HCT116 (cell line): ENCODE results near the gene RBMX. TPM values are rescaled to one million over a fixed set of nuclear protein-coding genes. Genes with fewer than 3 reads are reported as not detected.
"Not testable (repeated sequence)": the region's sequence is repeated elsewhere in the genome, so short reads cannot be mapped to it uniquely, and the experiment has no call there.

Experiments
- ATAC-seq: fragments of 200-7000 bp; cut with Tn5 transposase; 2 replicates; pipeline ENCODE4 v1.9.1; 2020; ENCODE audit warnings: mild to moderate bottlenecking, moderate library complexity
- Bru-seq: library from RNA; stranded (reverse); fragments of 400-500 nt; gene quantifications from one replicate; lab custom pipeline; 2021; lab: Mats Ljungman, UMichigan
- BruChase-seq, 2 experiments: library from RNA; stranded (reverse); fragments of 400-500 nt; gene quantifications; one replicate each; lab custom pipeline; 2021; lab: Mats Ljungman, UMichigan
- BruUV-seq: library from RNA; stranded (reverse); fragments of 400-500 nt; replicated peaks from 2 replicates; lab custom pipeline; 2021; lab: Mats Ljungman, UMichigan
- CTCF ChIA-PET: fragments of 300-600 bp; sonication (Branson Sonifier 250); formaldehyde crosslinking; loops from one replicate; lab custom pipeline; 2021; ENCODE audit warnings: antibody characterized with exemption; lab: Charles Lee
- POLR2A ChIA-PET: fragments of 300-600, 350-600 bp; sonication (Branson Sonifier 250); formaldehyde crosslinking; loops from one replicate; lab custom pipeline; 2021; ENCODE audit warnings: antibody characterized with exemption; lab: Charles Lee
- RAD21 ChIA-PET, 2 experiments: fragments of 300-600 bp; sonication (Branson Sonifier 250); formaldehyde crosslinking; loops; one replicate each; lab custom pipeline; 2023; ENCODE audit warnings: low total read pairs in 2 of 2; ENCODE audit not compliant: uncharacterized antibody in 2 of 2, unreplicated experiment in 2 of 2, low non-redundant PET in 1 of 2; lab: Charles Lee
- DNase-seq: peaks from one replicate; pipeline ENCODE4 v3.0.0-alpha.2; 2010; ENCODE audit warnings: low read depth, low spot score
- H2AFZ ChIP-seq: fragments of 200-600 bp; shearing (Covaris generic), sonication (generic); 2 replicates; pipeline ENCODE4 v1.6.1; 2017; ENCODE audit warnings: low read depth, mixed run types, mixed read lengths, antibody characterized with exemption, low read length; ENCODE audit not compliant: poor library complexity, severe bottlenecking
- H3K27ac ChIP-seq: 2 replicates; pipeline ENCODE4 v1.5.1; 2012; ENCODE audit warnings: low read depth, low read length
- H3K27me3 ChIP-seq: fragments of 200-600 bp; sonication (generic); 2 replicates; pipeline ENCODE4 v1.6.1; 2016; ENCODE audit warnings: mixed run types, low read length, mixed read lengths; ENCODE audit not compliant: insufficient read depth
- H3K36me3 ChIP-seq, 2 experiments: fragments of 200-500 bp in 1 of 2; fragments of 200-600 bp in 1 of 2; sonication (Bioruptor generic) in 1 of 2; sonication (generic) in 1 of 2; 2 replicates each; pipeline versions ENCODE4 v1.5.1 to v1.6.1; 2014 to 2016; ENCODE audit warnings: low read length in 2 of 2, inconsistent platforms in 1 of 2, mixed read lengths in 1 of 2, mixed run types in 1 of 2; ENCODE audit not compliant: insufficient read depth in 2 of 2, control insufficient read depth in 1 of 2
- H3K4me1 ChIP-seq, 2 experiments: fragments of 200-600 bp in 1 of 2; sonication (generic) in 1 of 2; 2 replicates each; pipeline versions ENCODE4 v1.5.1 to v1.6.1; 2012 to 2017; ENCODE audit warnings: low read length in 2 of 2, inconsistent platforms in 1 of 2, mild to moderate bottlenecking in 1 of 2, mixed read lengths in 1 of 2, mixed run types in 1 of 2, moderate library complexity in 1 of 2; ENCODE audit not compliant: insufficient read depth in 2 of 2, control insufficient read depth in 1 of 2
- H3K4me2 ChIP-seq: fragments of 200-600 bp; sonication (generic); 2 replicates; pipeline ENCODE4 v1.6.1; 2017; ENCODE audit warnings: mixed run types, low read length, mixed read lengths
- H3K4me3 ChIP-seq, 2 experiments: fragments of 200-600 bp in 1 of 2; sonication (generic) in 1 of 2; replicated peaks in 1 of 2; 2 replicates each; pipeline ENCODE4 v1.5.1; 2011 to 2016; ENCODE audit warnings: low read length in 2 of 2, control low read depth in 1 of 2, low read depth in 1 of 2, mild to moderate bottlenecking in 1 of 2, mixed read lengths in 1 of 2, mixed run types in 1 of 2
- H3K79me2 ChIP-seq: fragments of 200-600 bp; sonication (generic); 2 replicates; pipeline ENCODE4 v1.6.1; 2017; ENCODE audit warnings: mild to moderate bottlenecking, mixed run types, low read length, moderate library complexity, mixed read lengths; ENCODE audit not compliant: insufficient read depth
- H3K9ac ChIP-seq: fragments of 200-600 bp; sonication (generic); 2 replicates; pipeline ENCODE4 v1.6.1; 2016; ENCODE audit warnings: low read length, mixed read lengths
- H3K9me2 ChIP-seq: fragments of 200-600 bp; sonication (generic), shearing (Covaris generic); 2 replicates; pipeline ENCODE4 v1.6.1; 2017; ENCODE audit warnings: mixed run types, mild to moderate bottlenecking, moderate library complexity; ENCODE audit not compliant: insufficient read depth
- H3K9me3 ChIP-seq, 2 experiments: fragments of 200-500 bp in 1 of 2; fragments of 200-600 bp in 1 of 2; sonication (Bioruptor generic) in 1 of 2; sonication (generic) in 1 of 2; 2 replicates each; pipeline ENCODE4 v1.6.1; 2014 to 2017; ENCODE audit warnings: low read length in 2 of 2, mixed read lengths in 2 of 2, inconsistent platforms in 1 of 2, low read depth in 1 of 2, mild to moderate bottlenecking in 1 of 2, mixed run types in 1 of 2, moderate library complexity in 1 of 2; ENCODE audit not compliant: control insufficient read depth in 1 of 2, insufficient read depth in 1 of 2
- H4K20me1 ChIP-seq: fragments of 200-600 bp; sonication (generic), shearing (Covaris generic); 2 replicates; pipeline ENCODE4 v1.6.1; 2017; ENCODE audit warnings: mixed run types, mild to moderate bottlenecking, moderate library complexity; ENCODE audit not compliant: insufficient read depth
- POLR2A ChIP-seq: IDR thresholded peaks from 2 replicates; pipeline ENCODE4 v1.7.0; 2011; ENCODE audit warnings: borderline replicate concordance; ENCODE audit not compliant: insufficient read depth, insufficient read length; ENCODE audit errors: extremely low read depth
- POLR2AphosphoS5 ChIP-seq: IDR thresholded peaks from 2 replicates; pipeline ENCODE4 v1.6.1; 2011; ENCODE audit warnings: mild to moderate bottlenecking, low read depth, low read length, moderate library complexity
- SIN3A ChIP-seq: IDR thresholded peaks from 2 replicates; pipeline ENCODE4 v1.6.1; 2012; ENCODE audit warnings: low read depth
- SP1 ChIP-seq: IDR thresholded peaks from 2 replicates; pipeline ENCODE4 v1.6.1; 2012; ENCODE audit warnings: low read depth
- TCF7L2 ChIP-seq: IDR thresholded peaks from 2 replicates; pipeline ENCODE4 v1.7.0; 2011; ENCODE audit warnings: borderline replicate concordance, inconsistent platforms; ENCODE audit not compliant: insufficient read depth, insufficient read length; ENCODE audit errors: extremely low read depth
- YY1 ChIP-seq: IDR thresholded peaks from 2 replicates; pipeline ENCODE4 v1.6.1; 2011; ENCODE audit warnings: low read length, low read depth, moderate library complexity, mild to moderate bottlenecking; ENCODE audit not compliant: insufficient replicate concordance; ENCODE audit errors: extremely low read depth
- ZFX ChIP-seq: fragments of 450-650 bp; IDR thresholded peaks from 2 replicates; pipeline ENCODE4 v1.6.1; 2017
- intact Hi-C: fragments of 100-400 bp; cut with micrococcal nuclease; formaldehyde crosslinking; loops from 2 replicates; pipeline ENCODE4 v1.10.0; 2022
- long read RNA-seq: library from polyadenylated mRNA; unstranded; transcript quantifications from one replicate; pipeline ENCODE4 v2.0.0, GENCODE V29; 2021; ENCODE audit not compliant: unreplicated experiment
- polyA plus RNA-seq: library from polyadenylated mRNA; unstranded; fragments of >200 nt; gene quantifications from 2 replicates; pipeline ENCODE4 v1.2.1, GENCODE V29; 2012; ENCODE audit warnings: missing spikeins
- total RNA-seq: library from RNA; stranded (reverse); gene quantifications from one replicate; pipeline ENCODE4 v1.2.1, GENCODE V29; 2021; ENCODE audit not compliant: unreplicated experiment
- TF ChIP-seq, protein P1 (sequence below): IDR thresholded peaks from 2 replicates; pipeline ENCODE4 v1.6.1; 2012
- TF ChIP-seq, protein P2 (sequence below): IDR thresholded peaks from 2 replicates; pipeline ENCODE4 v1.6.1; 2012; ENCODE audit warnings: low read depth

Gene RBMX
- 267 TPM for total RNA-seq
- 195 and 211 TPM in 2 replicates for polyA plus RNA-seq
- percentile 98 among the genes with signal in this experiment for Bru-seq, nascent RNA
- BruChase-seq, experiment 1, labeled RNA remaining after a 6-hour chase = percentile 99 among the genes with signal in this experiment
- percentile 99 among the genes with signal in this experiment for BruChase-seq, experiment 2, labeled RNA remaining after a 2-hour chase
- long read RNA-seq, transcript RBMX-205 (3 exons, 2,041 nt) = minor isoform, 13 of 410 reads
- long read RNA-seq, transcript RBMX-201 (9 exons, 2,012 nt) = major isoform, 245 of 410 reads
- long read RNA-seq, partial matches to known transcripts = 22 of 410 reads
- long read RNA-seq, other reads (novel, unspliced or antisense) = 127 of 410 reads

DNA sequence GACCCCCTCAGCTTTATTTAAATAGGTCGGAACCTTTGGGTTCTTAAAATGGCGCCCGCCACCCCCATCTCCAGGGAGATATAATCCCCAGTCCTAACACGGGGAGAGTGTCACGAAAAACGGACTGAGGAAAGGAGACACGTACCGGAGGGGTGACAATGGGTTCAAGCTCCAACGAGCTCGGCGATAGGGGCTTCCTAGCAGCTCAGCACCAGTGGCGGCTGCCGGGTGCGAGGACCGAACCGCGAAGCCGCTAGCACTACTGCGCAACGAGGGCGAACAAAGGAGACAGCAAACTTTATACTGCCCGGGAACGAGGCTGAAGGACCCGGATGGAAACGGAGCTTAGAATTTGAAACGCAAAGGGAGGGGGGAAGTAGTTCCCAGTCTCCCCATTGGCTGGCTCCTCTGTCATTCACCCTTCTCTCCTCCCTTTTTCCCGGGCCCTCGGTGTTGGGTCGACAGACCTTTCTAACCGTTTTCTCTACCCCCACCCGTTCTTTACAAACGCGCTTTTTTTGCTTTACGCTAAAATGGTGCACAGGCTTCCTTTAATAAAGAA is at the start of gene RBMX:
TSS of gene RBMX (minus strand) at position 274 of the 562 bp plus-strand sequence. CDS start 1,298 bp downstream, outside the sequence.
- intact Hi-C loops = no loop called here
- Histone ChIP-seq H3K4me1 (peaks cover 0 to 10% of the 10 kb centered on the region in 2 experiments; a peak in 1 of 4 replicates), H3K9me2 (no peaks in the 10 kb centered on the region), H3K4me2 (peak within 1 kb of the TSS; percentile 78), H3K9me3 (no peaks in the 10 kb centered on the region), H3K4me3 (peak within 1 kb of the TSS; percentile 67 to 77), H3K79me2 (peaks cover 50% of the 10 kb centered on the region), H3K27me3 (no peaks in the 10 kb centered on the region), H3K36me3 (peaks cover 18 to 34% of the 10 kb centered on the region in 2 experiments), H4K20me1 (no peaks in the 10 kb centered on the region), H3K27ac (peak within 1 kb of the TSS; percentile 70), H3K9ac (peak within 1 kb of the TSS; percentile 97), H2AFZ (no peak within 1 kb of the TSS)
- ChIA-PET POLR2A (interaction anchor here (0.6 to 1.3 kb wide), 10 partner anchors 9 to 159 kb away, joined by 3 to 12 read pairs (median 3); no protein-coding TSS in a partner anchor), RAD21 (no interaction called here), CTCF (no interaction called here)
- DNase-seq = peak; percentile 89
- TF ChIP-seq, protein P1, sequence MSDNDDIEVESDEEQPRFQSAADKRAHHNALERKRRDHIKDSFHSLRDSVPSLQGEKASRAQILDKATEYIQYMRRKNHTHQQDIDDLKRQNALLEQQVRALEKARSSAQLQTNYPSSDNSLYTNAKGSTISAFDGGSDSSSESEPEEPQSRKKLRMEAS = peak; percentile 76; the same call in 1 of the 2 replicates
- TF ChIP-seq ZFX (no peak), POLR2A (peak; percentile 97), SP1 (peak; percentile 91), YY1 (peak; percentile 40), SIN3A (peak; percentile 87), TCF7L2 (peak; percentile 28), POLR2AphosphoS5 (peak; percentile 99)
- TF ChIP-seq, protein P2, sequence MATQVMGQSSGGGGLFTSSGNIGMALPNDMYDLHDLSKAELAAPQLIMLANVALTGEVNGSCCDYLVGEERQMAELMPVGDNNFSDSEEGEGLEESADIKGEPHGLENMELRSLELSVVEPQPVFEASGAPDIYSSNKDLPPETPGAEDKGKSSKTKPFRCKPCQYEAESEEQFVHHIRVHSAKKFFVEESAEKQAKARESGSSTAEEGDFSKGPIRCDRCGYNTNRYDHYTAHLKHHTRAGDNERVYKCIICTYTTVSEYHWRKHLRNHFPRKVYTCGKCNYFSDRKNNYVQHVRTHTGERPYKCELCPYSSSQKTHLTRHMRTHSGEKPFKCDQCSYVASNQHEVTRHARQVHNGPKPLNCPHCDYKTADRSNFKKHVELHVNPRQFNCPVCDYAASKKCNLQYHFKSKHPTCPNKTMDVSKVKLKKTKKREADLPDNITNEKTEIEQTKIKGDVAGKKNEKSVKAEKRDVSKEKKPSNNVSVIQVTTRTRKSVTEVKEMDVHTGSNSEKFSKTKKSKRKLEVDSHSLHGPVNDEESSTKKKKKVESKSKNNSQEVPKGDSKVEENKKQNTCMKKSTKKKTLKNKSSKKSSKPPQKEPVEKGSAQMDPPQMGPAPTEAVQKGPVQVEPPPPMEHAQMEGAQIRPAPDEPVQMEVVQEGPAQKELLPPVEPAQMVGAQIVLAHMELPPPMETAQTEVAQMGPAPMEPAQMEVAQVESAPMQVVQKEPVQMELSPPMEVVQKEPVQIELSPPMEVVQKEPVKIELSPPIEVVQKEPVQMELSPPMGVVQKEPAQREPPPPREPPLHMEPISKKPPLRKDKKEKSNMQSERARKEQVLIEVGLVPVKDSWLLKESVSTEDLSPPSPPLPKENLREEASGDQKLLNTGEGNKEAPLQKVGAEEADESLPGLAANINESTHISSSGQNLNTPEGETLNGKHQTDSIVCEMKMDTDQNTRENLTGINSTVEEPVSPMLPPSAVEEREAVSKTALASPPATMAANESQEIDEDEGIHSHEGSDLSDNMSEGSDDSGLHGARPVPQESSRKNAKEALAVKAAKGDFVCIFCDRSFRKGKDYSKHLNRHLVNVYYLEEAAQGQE = no peak
- ATAC-seq = peak; percentile 95
- no TSS peak for BruUV-seq

DNA sequence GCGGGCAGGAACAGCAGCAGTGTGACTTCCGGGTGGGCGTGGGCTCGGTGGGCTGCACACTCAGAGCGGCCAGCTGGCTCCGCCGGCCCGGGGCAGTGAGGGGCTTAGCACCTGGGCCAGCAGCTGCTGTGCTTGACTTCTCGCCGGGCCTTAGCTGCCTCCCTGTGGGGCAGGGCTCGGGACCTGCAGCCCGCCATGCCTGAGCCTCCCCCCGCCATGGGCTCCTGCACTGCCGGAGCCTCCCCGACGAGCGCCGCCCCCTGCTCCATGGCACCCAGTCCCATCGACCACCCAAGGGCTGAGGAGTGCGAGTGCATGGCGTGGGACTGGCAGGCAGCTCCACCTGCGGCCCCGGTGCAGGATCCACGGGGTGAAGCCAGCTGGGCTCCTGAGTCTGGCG is 40.9 kb upstream of the RBMX start:
- H3K27ac ChIP-seq, H4K20me1 ChIP-seq, ATAC-seq, DNase-seq, H3K9me2 ChIP-seq, H3K27me3 ChIP-seq, RAD21 ChIA-PET, H3K36me3 ChIP-seq, H3K4me1 ChIP-seq, BruUV-seq, H3K79me2 ChIP-seq, H3K9me3 ChIP-seq, H2AFZ ChIP-seq, CTCF ChIA-PET, H3K4me2 ChIP-seq, H3K4me3 ChIP-seq, H3K9ac ChIP-seq: not testable (repeated sequence)
- POLR2A ChIA-PET = interaction anchor here (1.0 kb wide), 1 partner anchor 41 kb away, joined by 3 read pairs; the partner anchor contains the start of gene RBMX
- intact Hi-C loops = loop anchor here (10.0 kb wide), 1 partner anchor 307 kb away; no protein-coding TSS in a partner anchor
